GM23248 (cell line): ENCODE measurements around the gene IQCF2. TPM values are rescaled to one million over a fixed set of nuclear protein-coding genes. Genes with fewer than 3 reads are reported as not detected.

Source experiments
- DNase-seq: peaks from one replicate; pipeline ENCODE4 v3.0.0-alpha.2; 2015
- H2AFZ ChIP-seq: fragments of 200-600 bp; sonication (generic); 2 replicates; pipeline ENCODE4 v1.6.1; 2016; ENCODE audit warnings: antibody characterized with exemption
- H3F3A ChIP-seq: fragments of 200-600 bp; sonication (generic); 2 replicates; pipeline ENCODE4 v1.6.1; 2016; ENCODE audit warnings: mild to moderate bottlenecking, antibody characterized with exemption, mixed run types; ENCODE audit not compliant: insufficient read depth
- H3K27ac ChIP-seq: fragments of 200-600 bp; sonication (generic); 2 replicates; pipeline ENCODE4 v1.5.1; 2016; ENCODE audit warnings: mild to moderate bottlenecking
- H3K27me3 ChIP-seq: fragments of 200-600 bp; sonication (generic); replicated peaks from 2 replicates; pipeline ENCODE4 v1.6.1; 2016; ENCODE audit warnings: mild to moderate bottlenecking; ENCODE audit not compliant: insufficient read depth
- H3K36me3 ChIP-seq: fragments of 200-600 bp; sonication (generic); 2 replicates; pipeline ENCODE4 v1.6.1; 2016; ENCODE audit warnings: low read depth, mild to moderate bottlenecking
- H3K4me1 ChIP-seq: fragments of 200-600 bp; sonication (generic); 2 replicates; pipeline ENCODE4 v1.6.1; 2016; ENCODE audit warnings: mild to moderate bottlenecking; ENCODE audit not compliant: insufficient read depth
- H3K4me2 ChIP-seq: fragments of 200-600 bp; sonication (generic); one replicate; pipeline ENCODE4 v1.6.1; 2016; ENCODE audit warnings: mild to moderate bottlenecking; ENCODE audit not compliant: unreplicated experiment
- H3K4me3 ChIP-seq: fragments of 200-600 bp; sonication (generic); 2 replicates; pipeline ENCODE4 v1.5.1; 2016; ENCODE audit warnings: mild to moderate bottlenecking
- H3K79me2 ChIP-seq: fragments of 200-600 bp; sonication (generic); 2 replicates; pipeline ENCODE4 v1.6.1; 2016; ENCODE audit warnings: mild to moderate bottlenecking; ENCODE audit not compliant: insufficient read depth
- H3K9ac ChIP-seq: fragments of 200-600 bp; sonication (generic); 2 replicates; pipeline ENCODE4 v1.6.1; 2016; ENCODE audit warnings: mild to moderate bottlenecking
- H3K9me2 ChIP-seq: fragments of 200-600 bp; sonication (generic); 2 replicates; pipeline ENCODE4 v1.6.1; 2016; ENCODE audit warnings: mixed run types, mild to moderate bottlenecking, moderate library complexity; ENCODE audit not compliant: insufficient read depth
- H3K9me3 ChIP-seq: fragments of 200-600 bp; sonication (generic); one replicate; pipeline ENCODE4 v1.6.1; 2017; ENCODE audit warnings: low read depth
- H4K20me1 ChIP-seq: fragments of 200-600 bp; sonication (generic); 2 replicates; pipeline ENCODE4 v1.6.0; 2016; ENCODE audit not compliant: insufficient read depth
- EZH2 ChIP-seq: fragments of 200-600 bp; sonication (generic); IDR thresholded peaks from 2 replicates; pipeline ENCODE4 v1.6.1; 2018; ENCODE audit warnings: antibody characterized with exemption, mild to moderate bottlenecking; ENCODE audit not compliant: insufficient read depth, poor library complexity, severe bottlenecking
- EZH2phosphoT487 ChIP-seq: fragments of 200-600 bp; sonication (generic); IDR thresholded peaks from 2 replicates; pipeline ENCODE4 v1.6.1; 2018; ENCODE audit warnings: antibody characterized with exemption, moderate library complexity, mild to moderate bottlenecking, low read depth; ENCODE audit not compliant: insufficient read depth
- WGBS, 2 experiments: methylation state at CpG; one replicate each; pipeline ENCODE4 v1.1.6; 2015 to 2017; ENCODE audit warnings: low lambda C conversion rate in 2 of 2, low coverage in 1 of 2; ENCODE audit errors: missing lambda C conversion rate in 2 of 2; 5-methylcytosine and 5-hydroxymethylcytosine counted together
- in situ Hi-C: fragments of 300-500 bp; cut with MboI; formaldehyde crosslinking; loops from 2 replicates; pipeline ENCODE4 v1.15.0; 2020
- polyA plus RNA-seq: library from polyadenylated mRNA; unstranded; fragments of >200 nt; fragmentation: Nextera tagmentation; extraction: Ambion mirVana; gene quantifications from 2 replicates; pipeline ENCODE4 v1.2.1, GENCODE V29; 2016
- small RNA-seq: library from RNA; depleted of rRNA; stranded (forward); fragments of <200 nt; gene quantifications from one replicate; pipeline ENCODE3, GENCODE V24; 2014; ENCODE audit warnings: low read depth, low replicate concordance
- total RNA-seq: library from RNA; depleted of rRNA; stranded (reverse); fragments of >200 nt; shearing (Covaris generic); gene quantifications from 2 replicates; pipeline ENCODE4 v1.2.3, GENCODE V29; 2014; rRNA removed

IQCF2 gene
- total and polyA plus RNA-seq, 2 experiments from 2014 or later, result not detected

DNA sequence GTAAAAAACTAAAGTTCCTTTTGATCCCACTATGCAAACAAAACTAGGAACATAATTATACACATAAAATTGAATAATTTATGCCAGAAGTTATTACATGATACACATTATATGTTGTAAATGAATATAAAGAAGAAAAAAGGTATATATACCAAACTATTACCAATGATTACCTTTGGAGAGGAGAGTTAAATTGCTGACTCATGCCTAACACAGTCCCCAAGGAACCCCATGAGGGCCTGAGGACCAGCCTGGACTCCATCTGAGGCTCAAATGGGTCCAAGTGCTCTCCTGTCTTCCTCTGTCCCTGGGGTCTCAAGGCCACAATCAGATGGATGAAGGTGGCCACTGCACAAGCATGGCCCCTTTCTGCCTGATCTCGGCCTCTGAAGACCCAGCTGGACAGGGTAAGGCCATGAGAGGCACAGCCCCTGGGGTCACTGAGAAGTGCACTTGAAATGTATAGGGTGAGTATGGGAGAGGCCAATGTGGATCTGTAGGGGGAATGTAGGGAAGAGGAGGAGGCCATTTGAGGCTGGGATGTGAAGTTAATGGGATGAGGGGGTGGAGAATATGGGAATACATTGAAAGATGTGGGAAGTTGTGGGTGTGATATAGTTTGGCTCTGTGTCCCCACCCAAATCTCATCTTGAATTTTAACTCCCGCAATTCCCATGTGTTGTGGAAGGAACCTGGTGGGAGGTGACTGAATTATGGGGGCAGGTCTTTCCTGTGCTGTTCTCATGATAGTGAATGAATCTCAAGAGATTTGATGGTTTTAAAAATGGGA, 42.8 kb downstream of the IQCF2 start:
- Histone ChIP-seq H2AFZ (no peak overlapping the region), H3K4me3 (no peak overlapping the region), H3K4me2 (no peak overlapping the region), H4K20me1 (no peaks in the 10 kb centered on the region), H3K9ac (no peak overlapping the region), H3F3A (no peaks in the 10 kb centered on the region), H3K9me3 (no peaks in the 10 kb centered on the region), H3K27me3 (no peaks in the 10 kb centered on the region; the same call in 1 of the 2 replicates), H3K4me1 (no peaks in the 10 kb centered on the region), H3K9me2 (no peaks in the 10 kb centered on the region), H3K27ac (no peak overlapping the region), H3K36me3 (no peaks in the 10 kb centered on the region), H3K79me2 (no peaks in the 10 kb centered on the region)
- in situ Hi-C loops, result no loop called here
- no peak for DNase-seq
- 46 to 54% methylated on average over 2 of the region's 2 CpGs for whole genome bisulfite sequencing, 2 experiments
- no peak for TF ChIP-seq EZH2phosphoT487
- TF ChIP-seq EZH2, result no peak

DNA sequence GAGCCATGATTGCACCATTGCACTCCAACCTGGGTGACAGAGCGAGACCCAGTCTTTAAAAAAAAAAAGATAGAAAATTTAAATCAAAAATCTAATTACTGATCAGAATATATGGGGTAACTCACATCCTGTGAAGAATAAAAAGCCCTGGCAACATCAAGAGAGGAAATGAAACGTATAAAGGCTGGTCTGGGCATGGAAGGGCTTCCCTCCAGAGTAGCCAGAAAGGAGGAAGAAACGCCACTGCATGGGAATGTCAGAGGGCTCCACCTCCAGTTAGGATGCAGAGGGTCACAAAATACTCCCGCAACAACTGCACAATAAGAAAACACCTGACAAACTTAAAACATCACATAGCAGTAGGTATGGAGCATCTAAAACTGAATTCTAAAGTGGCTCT, 46.6 kb downstream of the IQCF2 start:
- TF ChIP-seq EZH2, result no peak
- no peak for TF ChIP-seq EZH2phosphoT487
- Histone ChIP-seq H3K4me2 (no peak overlapping the region), H3K79me2 (no peaks in the 10 kb centered on the region), H3K27me3 (no peaks in the 10 kb centered on the region), H3K36me3 (no peaks in the 10 kb centered on the region), H3K9ac (no peak overlapping the region), H3F3A (no peaks in the 10 kb centered on the region), H3K4me3 (no peak overlapping the region), H2AFZ (no peak overlapping the region), H3K9me3 (no peaks in the 10 kb centered on the region), H3K4me1 (no peaks in the 10 kb centered on the region), H3K9me2 (no peaks in the 10 kb centered on the region), H4K20me1 (no peaks in the 10 kb centered on the region), H3K27ac (no peak overlapping the region)
- WGBS, 2 experiments, result 34 to 41% methylated on average over 4 of the region's 4 CpGs
- DNase-seq, result no peak
- in situ Hi-C loops, result no loop called here

Small RNA genes lying within 50 kb of the gene (small RNA-seq; reads per million reads assigned to genes)
- 0.37 reads per million for gene RN7SL504P

Other genes with a start within 250 kb of the IQCF2 start
- gene TEX264, start 190.4 kb upstream of the IQCF2 start, total RNA-seq, result 77.9 and 89.8 TPM in 2 replicates
- 66.7 and 74.9 TPM in 2 replicates for gene TEX264, start 190.4 kb upstream of the IQCF2 start, polyA plus RNA-seq
- gene GRM2, start 154.5 kb upstream of the IQCF2 start, total RNA-seq, result 1.1 TPM in 1 of 2 replicates, not detected in the other
- not detected in 2 replicates for gene GRM2, start 154.5 kb upstream of the IQCF2 start, polyA plus RNA-seq
- not detected in 2 replicates for gene IQCF6, start 82.4 kb upstream of the IQCF2 start, total RNA-seq
- gene IQCF6, start 82.4 kb upstream of the IQCF2 start, polyA plus RNA-seq, result not detected in 2 replicates
- not detected in 2 replicates for gene IQCF5, start 14.0 kb downstream of the IQCF2 start, total RNA-seq
- not detected in 2 replicates for gene IQCF5, start 14.0 kb downstream of the IQCF2 start, polyA plus RNA-seq
- gene IQCF1, start 41.7 kb downstream of the IQCF2 start, total RNA-seq, result not detected in 2 replicates
- gene IQCF1, start 41.7 kb downstream of the IQCF2 start, polyA plus RNA-seq, result not detected in 2 replicates
- 21.6 and 27.5 TPM in 2 replicates for gene RRP9, start 80.3 kb downstream of the IQCF2 start, total RNA-seq
- gene RRP9, start 80.3 kb downstream of the IQCF2 start, polyA plus RNA-seq, result 24.6 and 28.4 TPM in 2 replicates
- 80.4 and 118 TPM in 2 replicates for gene PARP3, start 80.7 kb downstream of the IQCF2 start, total RNA-seq
- 60.4 and 64.0 TPM in 2 replicates for gene PARP3, start 80.7 kb downstream of the IQCF2 start, polyA plus RNA-seq
- not detected in 2 replicates for gene GPR62, start 93.8 kb downstream of the IQCF2 start, total RNA-seq
- gene GPR62, start 93.8 kb downstream of the IQCF2 start, polyA plus RNA-seq, result 0.09 TPM in 1 of 2 replicates, not detected in the other
- 71.2 and 91.2 TPM in 2 replicates for gene PCBP4, start 105.8 kb downstream of the IQCF2 start, total RNA-seq
- 40.4 and 45.0 TPM in 2 replicates for gene PCBP4, start 105.8 kb downstream of the IQCF2 start, polyA plus RNA-seq
- gene ABHD14B, start 112.4 kb downstream of the IQCF2 start, total RNA-seq, result 60.3 and 60.4 TPM in 2 replicates
- 64.9 and 70.9 TPM in 2 replicates for gene ABHD14B, start 112.4 kb downstream of the IQCF2 start, polyA plus RNA-seq
- gene ABHD14A, start 113.4 kb downstream of the IQCF2 start, total RNA-seq, result 33.1 and 37.9 TPM in 2 replicates
- gene ABHD14A, start 113.4 kb downstream of the IQCF2 start, polyA plus RNA-seq, result 33.0 and 35.5 TPM in 2 replicates
- 66.6 and 73.6 TPM in 2 replicates for gene ACY1, start 121.9 kb downstream of the IQCF2 start, total RNA-seq
- gene ACY1, start 121.9 kb downstream of the IQCF2 start, polyA plus RNA-seq, result 35.8 and 38.1 TPM in 2 replicates
- gene RPL29, start 134.3 kb downstream of the IQCF2 start, total RNA-seq, result 965 and 1,164 TPM in 2 replicates
- 665 and 690 TPM in 2 replicates for gene RPL29, start 134.3 kb downstream of the IQCF2 start, polyA plus RNA-seq
- 12.4 and 17.7 TPM in 2 replicates for gene DUSP7, start 195.0 kb downstream of the IQCF2 start, total RNA-seq
- gene DUSP7, start 195.0 kb downstream of the IQCF2 start, polyA plus RNA-seq, result 5.1 and 5.8 TPM in 2 replicates